ENCODE data around the gene GRIN2C.
"Not testable (repeated sequence)": the region's sequence is repeated elsewhere in the genome, so short reads cannot be mapped to it uniquely, and the experiment has no call there.

The GRIN2C gene

GRCh38 chr17:74878658-74879057 lies 19.0 kb upstream of the GRIN2C start:
- DNase-seq = no peak

DNA sequence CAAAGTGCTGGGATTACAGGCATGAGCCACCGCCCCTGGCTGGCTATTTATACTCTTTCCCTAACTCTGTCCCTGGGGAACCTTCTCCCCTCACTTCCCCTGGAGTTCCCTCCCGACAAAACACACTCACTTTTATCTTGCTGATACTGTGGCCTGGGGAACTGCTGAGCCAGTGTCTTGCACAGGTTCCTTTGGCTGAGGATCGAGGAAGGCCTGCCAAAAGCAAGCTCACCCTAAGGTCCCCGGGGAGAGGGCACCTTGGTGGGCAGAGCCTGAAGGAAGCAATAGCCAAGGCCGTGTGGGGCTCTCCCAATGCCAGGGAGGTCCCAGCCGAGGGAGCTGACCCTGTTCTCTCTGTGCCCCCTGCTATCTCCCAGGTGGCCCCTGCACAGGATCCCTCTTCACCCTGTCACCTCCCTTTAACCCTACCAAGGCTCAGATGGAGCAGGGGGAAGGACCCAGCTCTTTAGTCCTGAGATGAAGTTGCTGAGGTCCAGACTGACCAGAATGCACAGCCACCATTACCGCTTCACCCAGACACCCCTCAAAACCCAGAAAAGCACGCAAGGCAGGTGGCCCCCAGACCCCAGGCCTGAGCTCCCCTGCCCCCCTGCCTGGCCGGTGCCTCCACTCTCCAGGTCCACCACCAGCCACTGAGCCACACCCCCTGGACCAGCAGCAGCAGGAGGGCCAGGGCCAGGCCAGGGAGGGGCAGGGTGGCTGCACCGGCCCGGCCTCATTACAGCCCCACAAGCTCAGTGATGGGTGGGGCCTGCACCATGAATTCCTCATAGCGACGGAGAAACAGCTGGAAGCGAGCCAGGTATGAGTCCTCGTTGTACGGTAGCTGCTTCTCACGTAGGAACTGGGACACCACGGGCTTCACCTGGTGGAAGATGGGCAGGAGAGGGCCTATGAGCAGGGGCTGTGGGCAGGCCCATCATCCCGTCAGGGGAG lies 18.2 kb upstream of the GRIN2C start:
- DNase-seq = no peak

GRCh38 chr17:74875977-74876593 lies 16.4 kb upstream of the GRIN2C start:
- DNase-seq = no peak

DNA sequence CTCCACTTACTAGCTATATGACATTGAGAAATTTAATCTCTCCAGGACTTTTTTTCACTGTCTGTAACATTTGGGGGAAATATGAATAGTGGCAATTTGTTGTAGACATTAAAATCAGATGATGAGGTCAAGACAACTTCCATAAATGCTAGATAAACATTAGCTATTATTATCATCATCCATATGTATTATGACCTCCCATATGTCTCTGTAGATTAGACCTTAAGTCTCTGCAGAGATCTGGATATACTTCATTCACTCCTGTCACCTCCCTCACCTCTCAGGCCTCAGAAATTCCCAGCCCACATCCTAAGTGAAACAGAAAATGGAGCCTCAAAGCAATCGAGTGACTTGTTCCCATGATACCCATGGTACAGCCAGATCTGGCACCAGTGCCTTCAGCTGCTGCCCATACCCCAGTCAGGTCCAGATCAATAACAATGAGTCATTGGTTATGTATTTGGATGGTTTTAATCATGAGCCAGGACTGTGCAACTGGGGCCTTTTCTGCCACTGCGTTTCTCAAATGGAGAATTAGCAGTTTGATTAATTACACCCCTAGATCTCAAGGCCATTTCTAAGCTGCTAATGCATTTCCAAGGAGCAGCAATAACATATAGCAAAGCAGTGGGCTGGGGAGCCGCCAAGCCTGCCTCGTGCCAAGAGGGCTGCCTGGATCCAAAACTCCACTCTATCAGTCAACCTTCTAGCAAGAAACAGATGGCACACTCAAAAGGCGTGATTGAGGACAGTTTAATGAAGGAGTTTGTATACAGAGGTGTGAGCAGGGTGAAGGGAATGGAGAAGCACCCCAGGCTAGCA lies 15.7 kb upstream of the GRIN2C start:
- no peak for DNase-seq

DNA sequence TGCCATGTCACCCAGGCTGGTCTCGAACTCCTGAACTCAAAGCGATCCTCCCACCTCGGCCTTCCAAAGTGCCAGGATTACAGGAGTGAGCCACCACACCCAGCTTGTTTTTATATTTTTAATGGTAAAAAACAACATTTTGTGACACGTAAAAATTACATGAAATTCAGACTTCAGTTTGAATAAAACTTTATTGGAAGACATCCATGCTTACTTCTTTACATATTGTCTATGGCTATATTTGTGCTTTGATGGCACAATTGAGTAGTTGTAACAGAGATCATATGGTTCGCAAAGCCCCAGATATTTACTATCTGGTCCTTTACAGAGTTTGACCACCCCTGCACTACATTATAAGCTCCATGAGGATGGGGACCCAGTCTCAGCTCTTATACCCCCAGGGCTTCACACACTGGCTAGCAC lies 14.9 kb upstream of the GRIN2C start:
- DNase-seq = no peak

- DNase-seq = no peak
These were observed 14.4 kb upstream of the GRIN2C start for GRCh38 chr17:74873874-74874614.

- DNase-seq = peak; percentile 100
These were observed 13.6 kb upstream of the GRIN2C start for GRCh38 chr17:74873037-74873873.

DNA sequence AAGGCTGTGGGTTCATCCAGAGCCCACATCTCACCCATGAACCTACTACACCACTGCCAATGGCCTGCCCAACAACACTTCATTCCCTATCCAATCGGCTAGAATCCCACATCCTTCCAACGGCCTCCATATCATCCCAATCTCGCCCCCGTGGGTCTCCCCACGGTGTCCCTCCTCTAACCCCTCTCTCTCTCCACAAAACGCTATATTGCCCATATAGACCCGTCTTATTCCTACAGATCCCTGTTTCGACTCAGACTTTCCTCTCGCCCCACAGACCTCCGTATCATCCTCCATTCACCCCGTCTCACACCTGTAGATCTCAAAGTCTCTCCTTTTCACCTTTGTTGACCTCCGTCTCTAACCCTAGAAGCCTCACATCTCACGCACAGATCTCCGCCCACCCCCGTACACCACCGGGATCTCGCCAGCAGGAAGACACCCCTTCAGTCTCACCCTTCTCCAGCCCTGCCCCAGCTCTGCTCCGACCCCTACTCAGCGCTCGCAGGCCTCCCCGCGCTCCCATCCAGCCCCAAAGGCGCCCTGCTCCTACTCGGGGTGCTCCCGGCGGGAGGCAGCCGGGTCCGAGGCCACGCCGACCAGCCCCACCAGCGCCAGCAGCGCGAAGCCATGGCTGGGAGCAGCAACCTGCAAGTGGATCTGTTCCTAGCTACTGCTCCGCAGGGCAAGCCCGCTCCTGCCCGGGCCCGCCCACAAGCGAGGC lies 12.8 kb upstream of the GRIN2C start, which contains the start of gene FDXR:
TSS of gene FDXR (minus strand) at position 682 of the 724 bp plus-strand sequence. CDS start at position 632, 50 bp downstream.
- DNase-seq = no peak

GRCh38 chr17:74871356-74872076 lies 11.8 kb upstream of the GRIN2C start:
- no peak for DNase-seq

- no peak for DNase-seq
These were observed 10.8 kb upstream of the GRIN2C start for GRCh38 chr17:74870512-74870911.

DNA sequence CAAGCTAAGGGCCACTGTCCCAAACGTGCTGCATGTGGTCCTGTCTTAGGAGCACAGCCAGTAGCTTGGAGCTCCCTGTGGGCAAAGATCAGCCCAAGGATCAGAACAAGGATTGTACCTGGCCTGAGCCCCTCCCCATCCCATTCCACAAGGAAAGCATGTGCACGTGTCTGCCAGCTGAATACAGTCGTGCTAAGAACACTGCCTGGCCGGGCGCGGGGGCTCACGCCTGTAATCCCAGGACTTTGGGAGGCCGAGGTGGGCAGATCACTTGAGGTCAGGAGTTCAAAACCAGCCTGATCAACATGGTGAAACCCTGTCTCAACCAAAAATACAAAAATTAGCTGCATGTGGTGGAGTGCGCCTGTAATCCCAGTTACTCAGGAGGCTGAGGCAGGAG lies 10.3 kb upstream of the GRIN2C start:
- not testable (repeated sequence) for DNase-seq

DNA sequence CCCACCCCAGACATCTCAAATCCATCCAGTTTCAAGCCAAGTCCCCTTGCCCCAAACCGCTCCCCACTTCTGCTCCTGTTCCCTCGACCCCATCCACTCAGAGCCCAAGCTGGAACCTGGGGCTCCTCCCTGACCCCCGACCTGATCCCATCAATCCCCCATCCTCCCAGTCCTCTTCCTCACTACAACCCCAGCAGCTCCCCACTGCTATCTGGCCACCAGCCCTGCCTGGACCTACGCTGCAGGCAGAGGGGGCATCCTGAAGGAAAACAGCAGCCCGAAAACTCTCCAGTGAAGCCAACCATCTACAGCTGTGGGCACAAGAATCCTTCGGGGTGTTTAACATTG lies 9.2 kb upstream of the GRIN2C start:
- no peak for DNase-seq

- no peak for DNase-seq
These were observed 8.7 kb upstream of the GRIN2C start for GRCh38 chr17:74868251-74868907.

DNA sequence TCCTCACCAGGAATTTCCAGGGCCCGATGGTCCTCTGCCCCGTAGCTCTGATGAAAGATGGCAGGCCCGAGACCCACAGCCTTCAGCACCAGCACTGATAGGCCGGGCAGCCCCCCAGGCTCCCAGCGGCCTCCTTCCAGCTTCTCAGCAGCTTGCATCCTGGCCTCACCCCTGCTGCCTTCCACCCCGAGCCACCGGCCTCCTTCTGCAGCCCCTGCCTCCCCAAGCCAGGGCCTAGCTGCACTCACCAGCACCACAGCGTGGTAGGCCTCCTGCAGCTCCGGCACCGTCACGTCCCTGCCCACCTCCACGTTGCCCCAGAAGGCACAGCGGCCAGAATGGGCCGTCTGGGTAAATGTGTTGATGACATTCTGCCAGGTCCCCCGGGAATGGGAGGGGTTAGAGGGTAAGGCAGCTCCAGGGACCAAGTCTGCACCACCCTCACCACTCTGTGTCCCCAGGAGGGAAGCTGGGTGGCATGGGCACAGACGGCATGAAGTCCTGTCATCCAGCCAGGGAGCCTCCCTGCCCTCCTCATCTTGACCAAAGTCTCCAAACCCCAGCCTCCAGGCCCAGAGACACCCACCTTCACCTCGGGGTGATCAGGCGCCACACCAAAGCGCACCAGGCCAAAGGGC lies 6.6 kb upstream of the GRIN2C start:
- no peak for DNase-seq

DNA sequence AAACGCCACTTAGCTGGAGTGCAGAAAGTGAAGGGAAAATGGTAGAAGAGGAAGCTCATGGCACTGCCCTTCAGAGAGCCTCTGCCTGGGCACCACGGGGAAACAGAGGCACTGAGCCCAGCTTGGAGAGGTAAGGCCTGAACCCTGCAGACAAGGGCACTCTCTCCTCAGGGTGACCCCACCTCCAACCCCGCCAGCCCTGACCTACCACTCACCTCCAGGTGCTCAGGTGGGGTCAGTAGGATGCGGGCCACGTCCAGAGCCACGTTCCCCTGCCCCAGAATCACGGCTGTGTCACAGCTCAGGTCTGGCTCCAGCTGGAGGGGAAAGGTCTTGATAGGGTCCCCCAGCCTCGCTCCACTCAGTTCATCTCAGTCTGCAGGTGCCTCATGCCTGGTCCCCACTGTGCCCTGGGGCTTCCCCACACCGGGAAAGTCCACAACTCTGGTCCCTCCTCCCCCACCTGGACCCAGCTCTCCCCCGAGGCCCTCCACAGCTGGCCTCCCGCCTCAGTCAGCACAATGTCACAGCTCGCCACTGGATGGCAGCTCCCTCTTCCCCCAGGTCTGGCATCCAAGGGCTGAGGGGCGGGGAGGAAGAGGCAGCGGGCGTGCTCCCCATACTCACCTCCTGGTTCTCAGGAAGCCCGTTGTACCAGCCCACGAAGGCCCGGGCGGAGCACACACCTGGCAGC lies 6.0 kb upstream of the GRIN2C start:
- DNase-seq = no peak

GRCh38 chr17:74864866-74865395 lies 5.2 kb upstream of the GRIN2C start:
- DNase-seq = peak; percentile 75 to 78

DNA sequence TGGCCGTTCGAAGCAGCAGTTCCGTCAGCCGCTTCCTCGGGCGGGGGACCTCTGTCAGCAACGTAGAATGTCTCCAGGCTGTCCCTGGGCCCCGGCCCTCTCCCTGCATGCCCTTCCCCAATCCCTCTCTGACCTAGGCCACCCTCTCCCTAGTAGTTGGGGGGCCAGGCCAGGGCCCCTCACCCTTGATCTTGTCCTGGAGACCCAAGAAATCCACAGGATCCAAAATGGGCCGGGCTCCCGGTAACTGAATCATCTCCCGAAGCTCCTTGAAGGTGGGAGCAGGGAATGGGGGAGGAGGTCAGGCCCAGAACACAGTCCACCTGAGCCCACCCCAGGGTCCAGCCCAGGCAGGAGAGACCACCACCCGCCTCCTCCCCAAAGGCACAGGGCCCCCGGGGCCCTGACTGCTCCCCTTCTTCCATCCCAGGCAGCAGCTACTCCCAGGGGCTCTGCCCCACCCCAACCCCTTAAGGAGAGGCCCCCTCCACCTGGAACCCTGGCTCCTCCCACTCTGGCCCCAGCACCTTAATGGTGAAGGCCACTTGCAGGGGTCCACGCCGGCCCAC lies 4.7 kb upstream of the GRIN2C start:
- DNase-seq = no peak
